HEK293 (cell line): ENCODE data around the gene ELOVL1.

ENCODE experiments used
- CTCF ChIA-PET: fragments of 350-600 bp; formaldehyde crosslinking; extraction: SDS; loops from one replicate; lab custom pipeline; 2021; ENCODE audit warnings: antibody characterized with exemption; lab: Yijun Ruan, JAX
- POLR2A ChIA-PET: fragments of 300-600 bp; formaldehyde crosslinking; extraction: SDS; loops from one replicate; lab custom pipeline; 2020; ENCODE audit warnings: antibody characterized with exemption, inconsistent platforms; lab: Yijun Ruan, JAX
- H3K27ac ChIP-seq: fragments of 200-500 bp; sonication (Bioruptor generic); 2 replicates; pipeline ENCODE4 v1.5.1; 2014; ENCODE audit warnings: low read depth, low read length, control low read depth, inconsistent platforms; ENCODE audit errors: extremely low read depth
- H3K36me3 ChIP-seq, 2 experiments: fragments of 200-500 bp in 1 of 2; sonication (Bioruptor generic) in 1 of 2; 1 replicate in 1 of 2; 2 replicates in 1 of 2; pipeline ENCODE4 v1.5.1; 2014 to 2017; ENCODE audit warnings: inconsistent platforms in 2 of 2, low read length in 2 of 2; ENCODE audit not compliant: control insufficient read depth in 2 of 2, insufficient read depth in 1 of 2
- H3K4me1 ChIP-seq: fragments of 200-500 bp; sonication (Bioruptor generic); 2 replicates; pipeline ENCODE4 v1.5.1; 2014; ENCODE audit warnings: mild to moderate bottlenecking, low read length, inconsistent platforms; ENCODE audit not compliant: control insufficient read depth, insufficient read depth
- H3K4me3 ChIP-seq: 2 replicates; pipeline ENCODE4 v1.5.1; 2011; ENCODE audit warnings: low read depth, mild to moderate bottlenecking, control low read depth, low read length, moderate library complexity
- H3K9me3 ChIP-seq: fragments of 200-500 bp; sonication (Bioruptor generic); 2 replicates; pipeline ENCODE4 v1.5.1; 2014; ENCODE audit warnings: low read depth, low read length, inconsistent platforms; ENCODE audit not compliant: control insufficient read depth, insufficient read depth
- FEZF1 ChIP-seq: fragments of 450-650 bp; formaldehyde crosslinking; IDR thresholded peaks from 2 replicates; pipeline ENCODE4 v1.5.1; 2016; ENCODE audit warnings: missing biosample characterization, missing genetic modification characterization
- GLIS1 ChIP-seq: fragments of 450-650 bp; formaldehyde crosslinking; IDR thresholded peaks from 2 replicates; pipeline ENCODE4 v1.5.1; 2016; ENCODE audit warnings: missing biosample characterization, missing genetic modification characterization
- HOXA7 ChIP-seq: sonication (generic); formaldehyde crosslinking; IDR thresholded peaks from 2 replicates; pipeline ENCODE4 v1.8.1; 2022; ENCODE audit warnings: missing genetic modification reagents, borderline replicate concordance
- MZF1 ChIP-seq: fragments of 450-650 bp; formaldehyde crosslinking; IDR thresholded peaks from 2 replicates; pipeline ENCODE4 v1.5.1; 2017; ENCODE audit warnings: missing biosample characterization, missing genetic modification characterization, borderline replicate concordance
- PRDM1 ChIP-seq: fragments of 450-650 bp; formaldehyde crosslinking; IDR thresholded peaks from 2 replicates; pipeline ENCODE4; 2016; ENCODE audit warnings: missing biosample characterization, missing genetic modification characterization
- SP7 ChIP-seq: fragments of 450-650 bp; formaldehyde crosslinking; IDR thresholded peaks from 2 replicates; pipeline ENCODE4 v1.5.1; 2016; ENCODE audit warnings: missing biosample characterization, missing genetic modification characterization
- ZEB2 ChIP-seq: fragments of 450-650 bp; formaldehyde crosslinking; IDR thresholded peaks from 2 replicates; pipeline ENCODE4 v1.5.1; 2016; ENCODE audit warnings: missing biosample characterization, missing genetic modification characterization
- ZNF146 ChIP-seq: fragments of 450-650 bp; formaldehyde crosslinking; IDR thresholded peaks from 2 replicates; pipeline ENCODE4 v1.5.1; 2016; ENCODE audit warnings: missing biosample characterization, missing genetic modification characterization
- ZNF155 ChIP-seq: fragments of 450-650 bp; formaldehyde crosslinking; IDR thresholded peaks from 2 replicates; pipeline ENCODE4 v1.5.1; 2016; ENCODE audit warnings: missing biosample characterization, missing genetic modification characterization
- ZNF221 ChIP-seq: fragments of 450-650 bp; formaldehyde crosslinking; IDR thresholded peaks from 2 replicates; pipeline ENCODE4 v1.5.1; 2017; ENCODE audit warnings: missing biosample characterization, missing genetic modification characterization, borderline replicate concordance
- ZNF292 ChIP-seq: fragments of 450-650 bp; formaldehyde crosslinking; IDR thresholded peaks from 2 replicates; pipeline ENCODE4 v1.5.1; 2016; ENCODE audit warnings: low read depth, missing biosample characterization, missing genetic modification characterization, borderline replicate concordance
- ZNF37A ChIP-seq: fragments of 450-650 bp; IDR thresholded peaks from 2 replicates; pipeline ENCODE4 v1.5.1; 2018; ENCODE audit warnings: missing biosample characterization, missing genetic modification characterization
- ZNF433 ChIP-seq: fragments of 450-650 bp; formaldehyde crosslinking; IDR thresholded peaks from 2 replicates; pipeline ENCODE4 v1.5.1; 2016; ENCODE audit warnings: missing biosample characterization, missing genetic modification characterization, low read depth
- ZNF529 ChIP-seq: fragments of 450-650 bp; formaldehyde crosslinking; IDR thresholded peaks from 2 replicates; pipeline ENCODE4 v1.5.1; 2017; ENCODE audit warnings: missing genetic modification characterization, missing biosample characterization; ENCODE audit not compliant: insufficient replicate concordance
- ZNF544 ChIP-seq: fragments of 450-650 bp; formaldehyde crosslinking; IDR thresholded peaks from 2 replicates; pipeline ENCODE4 v1.5.0; 2017; ENCODE audit warnings: missing biosample characterization, missing genetic modification characterization
- ZNF548 ChIP-seq: fragments of 450-650 bp; formaldehyde crosslinking; IDR thresholded peaks from 2 replicates; pipeline ENCODE4 v1.5.1; 2016; ENCODE audit warnings: missing biosample characterization, missing genetic modification characterization
- ZNF549 ChIP-seq: fragments of 450-650 bp; IDR thresholded peaks from 2 replicates; pipeline ENCODE4 v1.5.1; 2018; ENCODE audit warnings: missing biosample characterization, missing genetic modification characterization, mild to moderate bottlenecking, inconsistent platforms, moderate library complexity
- ZNF585B ChIP-seq: fragments of 450-650 bp; formaldehyde crosslinking; IDR thresholded peaks from 2 replicates; pipeline ENCODE4 v1.5.1; 2016; ENCODE audit warnings: missing biosample characterization, missing genetic modification characterization
- ZNF639 ChIP-seq: fragments of 450-650 bp; formaldehyde crosslinking; IDR thresholded peaks from 2 replicates; pipeline ENCODE4 v1.5.1; 2016; ENCODE audit warnings: missing biosample characterization, missing genetic modification characterization
- ZNF654 ChIP-seq: fragments of 450-650 bp; formaldehyde crosslinking; IDR thresholded peaks from 2 replicates; pipeline ENCODE4 v1.5.1; 2016; ENCODE audit warnings: low read depth, missing biosample characterization, missing genetic modification characterization
- ZNF658 ChIP-seq: fragments of 450-650 bp; formaldehyde crosslinking; IDR thresholded peaks from 2 replicates; pipeline ENCODE4; 2016; ENCODE audit warnings: missing biosample characterization, missing genetic modification characterization
- ZNF701 ChIP-seq: fragments of 450-650 bp; formaldehyde crosslinking; IDR thresholded peaks from 2 replicates; pipeline ENCODE4 v1.5.1; 2016; ENCODE audit warnings: missing biosample characterization, missing genetic modification characterization
- ZSCAN30 ChIP-seq: fragments of 450-650 bp; IDR thresholded peaks from 2 replicates; pipeline ENCODE4 v1.5.1; 2018; ENCODE audit warnings: missing biosample characterization, mild to moderate bottlenecking, missing genetic modification characterization, moderate library complexity
- ZSCAN4 ChIP-seq: fragments of 450-650 bp; formaldehyde crosslinking; IDR thresholded peaks from 2 replicates; pipeline ENCODE4 v1.5.1; 2017; ENCODE audit warnings: missing biosample characterization, missing genetic modification characterization
- TF ChIP-seq, protein P1 (sequence below): fragments of 450-650 bp; formaldehyde crosslinking; IDR thresholded peaks from 2 replicates; pipeline ENCODE4 v1.5.1; 2016; ENCODE audit warnings: missing biosample characterization, missing genetic modification characterization, borderline replicate concordance
- TF ChIP-seq, protein P2 (sequence below): fragments of 450-650 bp; formaldehyde crosslinking; IDR thresholded peaks from 2 replicates; pipeline ENCODE4 v1.5.1; 2017; ENCODE audit warnings: missing biosample characterization, mild to moderate bottlenecking, missing genetic modification characterization, moderate library complexity
- TF ChIP-seq, protein P3 (sequence below): fragments of 450-650 bp; formaldehyde crosslinking; IDR thresholded peaks from 2 replicates; pipeline ENCODE4 v1.5.1; 2016; ENCODE audit warnings: missing biosample characterization, missing genetic modification characterization

Gene ELOVL1

DNA sequence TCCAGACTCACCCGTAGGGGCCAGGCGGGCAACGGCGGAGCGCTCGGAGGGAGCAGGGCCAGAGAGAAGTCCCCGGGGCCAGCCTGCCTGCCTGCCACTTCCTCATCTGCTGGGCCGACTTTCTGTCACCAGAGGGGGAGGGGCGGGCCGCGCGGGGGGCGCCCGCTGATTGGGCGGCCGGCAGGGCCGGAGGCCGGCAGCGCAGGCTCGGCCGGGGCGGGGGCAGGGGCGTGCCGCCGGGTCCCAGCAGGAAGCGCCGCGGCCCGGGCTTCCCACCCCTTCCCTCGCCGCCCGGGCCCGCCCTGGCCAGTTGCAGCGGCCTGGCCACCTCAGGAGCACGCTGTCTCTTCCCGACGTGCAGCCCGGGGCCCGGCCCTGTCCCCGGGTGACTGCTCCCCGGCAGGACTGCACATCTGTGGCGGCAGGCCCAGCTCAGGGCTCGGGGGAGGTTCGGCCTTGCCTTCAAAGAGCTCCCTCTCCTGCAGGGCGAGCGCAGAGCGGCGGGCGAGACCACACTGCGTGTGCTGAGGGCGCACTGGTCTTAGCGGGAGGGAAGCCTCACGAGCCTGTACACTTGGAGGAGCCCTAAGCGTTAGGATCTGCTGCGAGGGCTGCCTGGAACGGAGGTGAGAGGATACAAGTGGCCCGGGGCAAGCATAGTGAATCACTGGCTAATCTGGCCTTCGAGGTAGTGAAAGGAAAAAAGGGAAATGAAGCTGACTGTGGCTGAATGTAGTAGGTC, at the start of gene ELOVL1:
Gene ELOVL1, minus strand, starts transcription at position 108 of the 742 bp plus-strand sequence. CDS start 2,402 bp downstream, outside the sequence.
- CTCF ChIA-PET, result interaction anchor here (0.6 to 1.6 kb wide), 9 partner anchors 9 to 1510 kb away, joined by 3 to 8 read pairs (median 3); partner anchors contain the start of gene CDC20
- Histone ChIP-seq H3K27ac (peak within 1 kb of the TSS; percentile 92), H3K36me3 (peaks cover 0 to 29% of the 10 kb centered on the region in 2 experiments; a peak in 1 of 3 replicates), H3K4me3 (peak within 1 kb of the TSS; percentile 53), H3K4me1 (peaks cover 8% of the 10 kb centered on the region; the same call in 1 of the 2 replicates), H3K9me3 (no peaks in the 10 kb centered on the region)
- POLR2A ChIA-PET, result interaction anchor here (0.8 to 2.7 kb wide), 10 partner anchors 10 to 79 kb away, joined by 3 to 34 read pairs (median 4); partner anchors contain the start of genes CDC20, MED8 and SZT2
- TF ChIP-seq HOXA7 (CRISPR knock-in tag), result no peak
- TF ChIP-seq ZNF654 (tag by site-specific recombination), result no peak
- peak; percentile 95 for TF ChIP-seq PRDM1
- TF ChIP-seq ZNF585B (tag by site-specific recombination), result no peak
- no peak for TF ChIP-seq ZNF37A (tag by site-specific recombination)
- no peak for TF ChIP-seq ZNF639 (tag by site-specific recombination)
- peak; percentile 87 for TF ChIP-seq SP7 (tag by site-specific recombination)
- TF ChIP-seq ZNF544 (tag by site-specific recombination), result no peak
- TF ChIP-seq ZNF548 (tag by site-specific recombination), result no peak
- no peak for TF ChIP-seq ZNF292 (tag by site-specific recombination)
- TF ChIP-seq, protein P1, sequence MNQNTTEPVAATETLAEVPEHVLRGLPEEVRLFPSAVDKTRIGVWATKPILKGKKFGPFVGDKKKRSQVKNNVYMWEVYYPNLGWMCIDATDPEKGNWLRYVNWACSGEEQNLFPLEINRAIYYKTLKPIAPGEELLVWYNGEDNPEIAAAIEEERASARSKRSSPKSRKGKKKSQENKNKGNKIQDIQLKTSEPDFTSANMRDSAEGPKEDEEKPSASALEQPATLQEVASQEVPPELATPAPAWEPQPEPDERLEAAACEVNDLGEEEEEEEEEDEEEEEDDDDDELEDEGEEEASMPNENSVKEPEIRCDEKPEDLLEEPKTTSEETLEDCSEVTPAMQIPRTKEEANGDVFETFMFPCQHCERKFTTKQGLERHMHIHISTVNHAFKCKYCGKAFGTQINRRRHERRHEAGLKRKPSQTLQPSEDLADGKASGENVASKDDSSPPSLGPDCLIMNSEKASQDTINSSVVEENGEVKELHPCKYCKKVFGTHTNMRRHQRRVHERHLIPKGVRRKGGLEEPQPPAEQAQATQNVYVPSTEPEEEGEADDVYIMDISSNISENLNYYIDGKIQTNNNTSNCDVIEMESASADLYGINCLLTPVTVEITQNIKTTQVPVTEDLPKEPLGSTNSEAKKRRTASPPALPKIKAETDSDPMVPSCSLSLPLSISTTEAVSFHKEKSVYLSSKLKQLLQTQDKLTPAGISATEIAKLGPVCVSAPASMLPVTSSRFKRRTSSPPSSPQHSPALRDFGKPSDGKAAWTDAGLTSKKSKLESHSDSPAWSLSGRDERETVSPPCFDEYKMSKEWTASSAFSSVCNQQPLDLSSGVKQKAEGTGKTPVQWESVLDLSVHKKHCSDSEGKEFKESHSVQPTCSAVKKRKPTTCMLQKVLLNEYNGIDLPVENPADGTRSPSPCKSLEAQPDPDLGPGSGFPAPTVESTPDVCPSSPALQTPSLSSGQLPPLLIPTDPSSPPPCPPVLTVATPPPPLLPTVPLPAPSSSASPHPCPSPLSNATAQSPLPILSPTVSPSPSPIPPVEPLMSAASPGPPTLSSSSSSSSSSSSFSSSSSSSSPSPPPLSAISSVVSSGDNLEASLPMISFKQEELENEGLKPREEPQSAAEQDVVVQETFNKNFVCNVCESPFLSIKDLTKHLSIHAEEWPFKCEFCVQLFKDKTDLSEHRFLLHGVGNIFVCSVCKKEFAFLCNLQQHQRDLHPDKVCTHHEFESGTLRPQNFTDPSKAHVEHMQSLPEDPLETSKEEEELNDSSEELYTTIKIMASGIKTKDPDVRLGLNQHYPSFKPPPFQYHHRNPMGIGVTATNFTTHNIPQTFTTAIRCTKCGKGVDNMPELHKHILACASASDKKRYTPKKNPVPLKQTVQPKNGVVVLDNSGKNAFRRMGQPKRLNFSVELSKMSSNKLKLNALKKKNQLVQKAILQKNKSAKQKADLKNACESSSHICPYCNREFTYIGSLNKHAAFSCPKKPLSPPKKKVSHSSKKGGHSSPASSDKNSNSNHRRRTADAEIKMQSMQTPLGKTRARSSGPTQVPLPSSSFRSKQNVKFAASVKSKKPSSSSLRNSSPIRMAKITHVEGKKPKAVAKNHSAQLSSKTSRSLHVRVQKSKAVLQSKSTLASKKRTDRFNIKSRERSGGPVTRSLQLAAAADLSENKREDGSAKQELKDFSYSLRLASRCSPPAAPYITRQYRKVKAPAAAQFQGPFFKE (tag by site-specific recombination), result no peak
- peak; percentile 86 for TF ChIP-seq ZSCAN30 (tag by site-specific recombination)
- TF ChIP-seq, protein P2, sequence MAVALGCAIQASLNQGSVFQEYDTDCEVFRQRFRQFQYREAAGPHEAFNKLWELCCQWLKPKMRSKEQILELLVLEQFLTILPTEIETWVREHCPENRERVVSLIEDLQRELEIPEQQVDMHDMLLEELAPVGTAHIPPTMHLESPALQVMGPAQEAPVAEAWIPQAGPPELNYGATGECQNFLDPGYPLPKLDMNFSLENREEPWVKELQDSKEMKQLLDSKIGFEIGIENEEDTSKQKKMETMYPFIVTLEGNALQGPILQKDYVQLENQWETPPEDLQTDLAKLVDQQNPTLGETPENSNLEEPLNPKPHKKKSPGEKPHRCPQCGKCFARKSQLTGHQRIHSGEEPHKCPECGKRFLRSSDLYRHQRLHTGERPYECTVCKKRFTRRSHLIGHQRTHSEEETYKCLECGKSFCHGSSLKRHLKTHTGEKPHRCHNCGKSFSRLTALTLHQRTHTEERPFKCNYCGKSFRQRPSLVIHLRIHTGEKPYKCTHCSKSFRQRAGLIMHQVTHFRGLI, result peak; percentile 61; the same call in 1 of the 2 replicates
- no peak for TF ChIP-seq ZNF658 (tag by site-specific recombination)
- TF ChIP-seq ZNF701 (tag by site-specific recombination), result no peak
- TF ChIP-seq ZNF155 (tag by site-specific recombination), result no peak
- no peak for TF ChIP-seq ZNF221 (tag by site-specific recombination)
- TF ChIP-seq ZEB2 (tag by site-specific recombination), result peak; percentile 66; the same call in 1 of the 2 replicates
- peak; percentile 93 for TF ChIP-seq GLIS1 (tag by site-specific recombination)
- no peak for TF ChIP-seq ZSCAN4 (tag by site-specific recombination)
- no peak for TF ChIP-seq ZNF433
- 0 out of 2 replicates have a peak, but pooled peaks have one; percentile 12 for TF ChIP-seq FEZF1 (tag by site-specific recombination)
- no peak for TF ChIP-seq MZF1 (tag by site-specific recombination)
- no peak for TF ChIP-seq ZNF529 (tag by site-specific recombination)
- TF ChIP-seq ZNF146, result no peak
- TF ChIP-seq ZNF549, result no peak
- TF ChIP-seq, protein P3, sequence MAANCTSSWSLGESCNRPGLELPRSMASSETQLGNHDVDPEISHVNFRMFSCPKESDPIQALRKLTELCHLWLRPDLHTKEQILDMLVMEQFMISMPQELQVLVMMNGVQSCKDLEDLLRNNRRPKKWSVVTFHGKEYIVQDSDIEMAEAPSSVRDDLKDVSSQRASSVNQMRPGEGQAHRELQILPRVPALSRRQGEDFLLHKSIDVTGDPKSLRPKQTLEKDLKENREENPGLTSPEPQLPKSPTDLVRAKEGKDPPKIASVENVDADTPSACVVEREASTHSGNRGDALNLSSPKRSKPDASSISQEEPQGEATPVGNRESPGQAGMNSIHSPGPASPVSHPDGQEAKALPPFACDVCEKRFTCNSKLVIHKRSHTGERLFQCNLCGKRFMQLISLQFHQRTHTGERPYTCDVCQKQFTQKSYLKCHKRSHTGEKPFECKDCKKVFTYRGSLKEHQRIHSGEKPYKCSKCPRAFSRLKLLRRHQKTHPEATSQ (tag by site-specific recombination), result no peak
